HCT116 (cell line): ENCODE measurements around the gene PIK3CD. TPM values are rescaled to one million over a fixed set of nuclear protein-coding genes. Genes with fewer than 3 reads are reported as not detected.

Experiments used
- ATAC-seq: fragments of 200-7000 bp; cut with Tn5 transposase; 2 replicates; pipeline ENCODE4 v1.9.1; 2020; ENCODE audit warnings: mild to moderate bottlenecking, moderate library complexity
- BruUV-seq: library from RNA; stranded (reverse); fragments of 400-500 nt; replicated peaks from 2 replicates; lab custom pipeline; 2021; lab: Mats Ljungman, UMichigan
- CTCF ChIA-PET: fragments of 300-600 bp; sonication (Branson Sonifier 250); formaldehyde crosslinking; loops from one replicate; lab custom pipeline; 2021; ENCODE audit warnings: antibody characterized with exemption; lab: Charles Lee
- POLR2A ChIA-PET: fragments of 300-600, 350-600 bp; sonication (Branson Sonifier 250); formaldehyde crosslinking; loops from one replicate; lab custom pipeline; 2021; ENCODE audit warnings: antibody characterized with exemption; lab: Charles Lee
- RAD21 ChIA-PET, 2 experiments: fragments of 300-600 bp; sonication (Branson Sonifier 250); formaldehyde crosslinking; loops; one replicate each; lab custom pipeline; 2023; ENCODE audit warnings: low total read pairs in 2 of 2; ENCODE audit not compliant: uncharacterized antibody in 2 of 2, unreplicated experiment in 2 of 2, low non-redundant PET in 1 of 2; lab: Charles Lee
- DNase-seq: peaks from one replicate; pipeline ENCODE4 v3.0.0-alpha.2; 2010; ENCODE audit warnings: low read depth, low spot score
- H2AFZ ChIP-seq: fragments of 200-600 bp; shearing (Covaris generic), sonication (generic); 2 replicates; pipeline ENCODE4 v1.6.1; 2017; ENCODE audit warnings: low read depth, mixed run types, mixed read lengths, antibody characterized with exemption, low read length; ENCODE audit not compliant: poor library complexity, severe bottlenecking
- H3K27ac ChIP-seq: 2 replicates; pipeline ENCODE4 v1.5.1; 2012; ENCODE audit warnings: low read depth, low read length
- H3K27me3 ChIP-seq: fragments of 200-600 bp; sonication (generic); 2 replicates; pipeline ENCODE4 v1.6.1; 2016; ENCODE audit warnings: mixed run types, low read length, mixed read lengths; ENCODE audit not compliant: insufficient read depth
- H3K36me3 ChIP-seq, 2 experiments: fragments of 200-500 bp in 1 of 2; fragments of 200-600 bp in 1 of 2; sonication (Bioruptor generic) in 1 of 2; sonication (generic) in 1 of 2; 2 replicates each; pipeline versions ENCODE4 v1.5.1 to v1.6.1; 2014 to 2016; ENCODE audit warnings: low read length in 2 of 2, inconsistent platforms in 1 of 2, mixed read lengths in 1 of 2, mixed run types in 1 of 2; ENCODE audit not compliant: insufficient read depth in 2 of 2, control insufficient read depth in 1 of 2
- H3K4me1 ChIP-seq, 2 experiments: fragments of 200-600 bp in 1 of 2; sonication (generic) in 1 of 2; 2 replicates each; pipeline versions ENCODE4 v1.5.1 to v1.6.1; 2012 to 2017; ENCODE audit warnings: low read length in 2 of 2, inconsistent platforms in 1 of 2, mild to moderate bottlenecking in 1 of 2, mixed read lengths in 1 of 2, mixed run types in 1 of 2, moderate library complexity in 1 of 2; ENCODE audit not compliant: insufficient read depth in 2 of 2, control insufficient read depth in 1 of 2
- H3K4me2 ChIP-seq: fragments of 200-600 bp; sonication (generic); 2 replicates; pipeline ENCODE4 v1.6.1; 2017; ENCODE audit warnings: mixed run types, low read length, mixed read lengths
- H3K4me3 ChIP-seq, 2 experiments: fragments of 200-600 bp in 1 of 2; sonication (generic) in 1 of 2; replicated peaks in 1 of 2; 2 replicates each; pipeline ENCODE4 v1.5.1; 2011 to 2016; ENCODE audit warnings: low read length in 2 of 2, control low read depth in 1 of 2, low read depth in 1 of 2, mild to moderate bottlenecking in 1 of 2, mixed read lengths in 1 of 2, mixed run types in 1 of 2
- H3K79me2 ChIP-seq: fragments of 200-600 bp; sonication (generic); 2 replicates; pipeline ENCODE4 v1.6.1; 2017; ENCODE audit warnings: mild to moderate bottlenecking, mixed run types, low read length, moderate library complexity, mixed read lengths; ENCODE audit not compliant: insufficient read depth
- H3K9ac ChIP-seq: fragments of 200-600 bp; sonication (generic); 2 replicates; pipeline ENCODE4 v1.6.1; 2016; ENCODE audit warnings: low read length, mixed read lengths
- H3K9me2 ChIP-seq: fragments of 200-600 bp; sonication (generic), shearing (Covaris generic); 2 replicates; pipeline ENCODE4 v1.6.1; 2017; ENCODE audit warnings: mixed run types, mild to moderate bottlenecking, moderate library complexity; ENCODE audit not compliant: insufficient read depth
- H3K9me3 ChIP-seq, 2 experiments: fragments of 200-500 bp in 1 of 2; fragments of 200-600 bp in 1 of 2; sonication (Bioruptor generic) in 1 of 2; sonication (generic) in 1 of 2; 2 replicates each; pipeline ENCODE4 v1.6.1; 2014 to 2017; ENCODE audit warnings: low read length in 2 of 2, mixed read lengths in 2 of 2, inconsistent platforms in 1 of 2, low read depth in 1 of 2, mild to moderate bottlenecking in 1 of 2, mixed run types in 1 of 2, moderate library complexity in 1 of 2; ENCODE audit not compliant: control insufficient read depth in 1 of 2, insufficient read depth in 1 of 2
- H4K20me1 ChIP-seq: fragments of 200-600 bp; sonication (generic), shearing (Covaris generic); 2 replicates; pipeline ENCODE4 v1.6.1; 2017; ENCODE audit warnings: mixed run types, mild to moderate bottlenecking, moderate library complexity; ENCODE audit not compliant: insufficient read depth
- CBX3 ChIP-seq: IDR thresholded peaks from 2 replicates; pipeline ENCODE4 v1.6.1; 2012; ENCODE audit warnings: low read depth
- ELF1 ChIP-seq: IDR thresholded peaks from 2 replicates; pipeline ENCODE4 v1.6.1; 2012; ENCODE audit warnings: low read depth, borderline replicate concordance
- EZH2 ChIP-seq: fragments of 200-600 bp; sonication (generic); IDR thresholded peaks from 2 replicates; pipeline ENCODE4 v1.6.1; 2017; ENCODE audit warnings: antibody characterized with exemption, mixed run types
- FOSL1 ChIP-seq: IDR thresholded peaks from 2 replicates; pipeline ENCODE4 v1.6.1; 2012; ENCODE audit warnings: low read depth
- POLR2A ChIP-seq: IDR thresholded peaks from 2 replicates; pipeline ENCODE4 v1.7.0; 2011; ENCODE audit warnings: borderline replicate concordance; ENCODE audit not compliant: insufficient read depth, insufficient read length; ENCODE audit errors: extremely low read depth
- SIN3A ChIP-seq: IDR thresholded peaks from 2 replicates; pipeline ENCODE4 v1.6.1; 2012; ENCODE audit warnings: low read depth
- SP1 ChIP-seq: IDR thresholded peaks from 2 replicates; pipeline ENCODE4 v1.6.1; 2012; ENCODE audit warnings: low read depth
- YY1 ChIP-seq: IDR thresholded peaks from 2 replicates; pipeline ENCODE4 v1.6.1; 2011; ENCODE audit warnings: low read length, low read depth, moderate library complexity, mild to moderate bottlenecking; ENCODE audit not compliant: insufficient replicate concordance; ENCODE audit errors: extremely low read depth
- ZBTB33 ChIP-seq: IDR thresholded peaks from 2 replicates; pipeline ENCODE4 v1.6.1; 2011; ENCODE audit warnings: mild to moderate bottlenecking, low read length, moderate library complexity; ENCODE audit not compliant: insufficient replicate concordance; ENCODE audit errors: extremely low read depth
- intact Hi-C: fragments of 100-400 bp; cut with micrococcal nuclease; formaldehyde crosslinking; loops from 2 replicates; pipeline ENCODE4 v1.10.0; 2022
- total RNA-seq: library from RNA; stranded (reverse); gene quantifications from one replicate; pipeline ENCODE4 v1.2.1, GENCODE V29; 2021; ENCODE audit not compliant: unreplicated experiment

PIK3CD gene
- total RNA-seq, 1 experiment from 2014 or later, result 9.2 TPM

- Histone ChIP-seq H3K4me1 (no peaks in the 10 kb centered on the region), H2AFZ (no peak overlapping the region), H3K9me3 (no peaks in the 10 kb centered on the region), H3K4me2 (no peak overlapping the region), H3K36me3 (peaks cover 3 to 26% of the 10 kb centered on the region in 2 experiments; a peak in 3 of 4 replicates), H3K79me2 (no peaks in the 10 kb centered on the region), H3K9ac (no peak overlapping the region), H4K20me1 (no peaks in the 10 kb centered on the region), H3K27me3 (no peaks in the 10 kb centered on the region), H3K9me2 (no peaks in the 10 kb centered on the region), H3K4me3 (no peak overlapping the region), H3K27ac (no peak overlapping the region)
- DNase-seq (no peak), ATAC-seq (no peak)
- TF ChIP-seq CBX3, result no peak
- TF ChIP-seq POLR2A, result no peak
- no peak for TF ChIP-seq EZH2
- no peak for TF ChIP-seq SP1
- no peak for TF ChIP-seq ELF1
- TF ChIP-seq SIN3A, result no peak
- no peak for TF ChIP-seq YY1
- no peak for TF ChIP-seq FOSL1
- no peak for TF ChIP-seq ZBTB33
- RAD21 ChIA-PET, result no interaction called here
- intact Hi-C loops, result no loop called here
- BruUV-seq, result no TSS peak
- POLR2A ChIA-PET, result no interaction called here
- CTCF ChIA-PET, result no interaction called here
Observed at GRCh38 chr1:9603766-9604753, 47.5 kb upstream of the PIK3CD start.
